Measurements from ENCODE around the gene KRT16.

GRCh38 chr17:41565338-41565737 is 47.2 kb downstream of the KRT16 start:
- no peak for TF ChIP-seq CTCF (IDR thresholded peaks at IDR 0.05)
- TF ChIP-seq POLR2A (IDR thresholded peaks at IDR 0.05), result no peak
